Karpas-422 (cell line): ENCODE results near the gene TGM4. TPM values are rescaled to one million over a fixed set of nuclear protein-coding genes. Genes with fewer than 3 reads are reported as not detected.
"Not testable (repeated sequence)": the region's sequence is repeated elsewhere in the genome, so short reads cannot be mapped to it uniquely, and the experiment has no call there.

Source experiments
- DNase-seq: peaks from one replicate; pipeline ENCODE4 v3.0.0-alpha.2; 2015
- H2AFZ ChIP-seq: fragments of 200-600 bp; sonication (generic); 2 replicates; pipeline ENCODE4 v1.6.1; 2014; ENCODE audit warnings: antibody characterized with exemption, low read length, mixed read lengths
- H3K27ac ChIP-seq: fragments of 200-600 bp; sonication (generic); 2 replicates; pipeline ENCODE4 v1.5.1; 2014; ENCODE audit warnings: mild to moderate bottlenecking, low read length, moderate library complexity
- H3K27me3 ChIP-seq: fragments of 200-600 bp; sonication (generic); 2 replicates; pipeline ENCODE4 v1.6.1; 2014; ENCODE audit warnings: low read length, mixed read lengths
- H3K36me3 ChIP-seq: fragments of 200-600 bp; sonication (generic); 2 replicates; pipeline ENCODE4 v1.6.1; 2014; ENCODE audit warnings: low read length, mixed read lengths; ENCODE audit not compliant: insufficient read depth
- H3K4me1 ChIP-seq: fragments of 200-600 bp; sonication (generic); 2 replicates; pipeline ENCODE4 v1.6.1; 2014; ENCODE audit warnings: mild to moderate bottlenecking, low read length, mixed read lengths
- H3K4me2 ChIP-seq: fragments of 200-600 bp; sonication (generic); 2 replicates; pipeline ENCODE4 v1.6.1; 2014; ENCODE audit warnings: low read length, low read depth, mild to moderate bottlenecking; ENCODE audit not compliant: poor library complexity, severe bottlenecking
- H3K4me3 ChIP-seq: fragments of 200-600 bp; sonication (generic); 2 replicates; pipeline ENCODE4 v1.5.1; 2014; ENCODE audit warnings: mild to moderate bottlenecking, antibody characterized with exemption, low read length, mixed read lengths
- H3K79me2 ChIP-seq: fragments of 200-600 bp; sonication (generic); 2 replicates; pipeline ENCODE4 v1.6.1; 2014; ENCODE audit warnings: mild to moderate bottlenecking, low read length, mixed read lengths
- H3K9ac ChIP-seq: fragments of 200-600 bp; sonication (generic); 2 replicates; pipeline ENCODE4 v1.6.0; 2014; ENCODE audit warnings: low read length
- H3K9me2 ChIP-seq: fragments of 200-600 bp; sonication (generic), shearing (Covaris generic); replicated peaks from 2 replicates; pipeline ENCODE4 v1.6.0; 2014; ENCODE audit warnings: mild to moderate bottlenecking, low read length, moderate library complexity; ENCODE audit not compliant: insufficient read depth
- H3K9me3 ChIP-seq: fragments of 300-700, 200-600 bp; sonication (generic); 2 replicates; pipeline ENCODE4 v1.6.1; 2014; ENCODE audit warnings: low read length, mixed read lengths
- H4K20me1 ChIP-seq: fragments of 200-600 bp; sonication (generic); 2 replicates; pipeline ENCODE4 v1.6.1; 2014; ENCODE audit warnings: mild to moderate bottlenecking, antibody characterized with exemption, low read length, low read depth; ENCODE audit not compliant: insufficient read depth
- total RNA-seq: library from RNA; depleted of rRNA; stranded (reverse); fragments of >200 nt; shearing (Covaris generic); gene quantifications from 2 replicates; pipeline ENCODE4 v1.2.3, GENCODE V29; 2014; ENCODE audit warnings: low replicate concordance

Gene TGM4
- total RNA-seq, 1 experiment from 2014 or later = not detected

DNA sequence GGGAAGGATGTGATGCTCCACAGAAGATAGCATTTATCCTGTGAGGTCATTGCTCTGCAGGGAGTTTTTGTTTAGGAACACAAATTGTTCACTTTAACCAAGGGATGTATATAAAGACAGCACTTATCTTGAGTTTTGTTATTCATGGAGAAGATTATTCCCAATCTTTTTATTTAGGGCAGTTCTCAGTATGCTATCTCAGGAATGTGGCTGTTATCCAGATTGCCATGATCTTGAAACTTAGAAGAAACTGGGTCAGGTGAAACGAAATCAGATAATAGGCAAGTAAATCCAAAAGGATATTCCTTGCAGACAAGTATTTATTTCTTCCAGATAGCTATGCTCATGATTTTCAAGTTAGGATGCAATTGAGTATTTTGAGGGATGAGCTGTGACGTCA is 32.0 kb upstream of the TGM4 start:
- H3K9ac ChIP-seq = no peak overlapping the region

GRCh38 chr3:44845528-44846520 is 28.6 kb upstream of the TGM4 start:
- Histone ChIP-seq H3K27ac (no peak overlapping the region), H3K36me3 (peaks cover 61% of the 10 kb centered on the region), H4K20me1 (no peaks in the 10 kb centered on the region), H3K79me2 (no peaks in the 10 kb centered on the region), H3K4me1 (peaks cover 9% of the 10 kb centered on the region; the same call in 1 of the 2 replicates), H3K27me3 (no peaks in the 10 kb centered on the region), H3K9me2 (no peaks in the 10 kb centered on the region), H2AFZ (no peak overlapping the region), H3K4me3 (no peak overlapping the region), H3K4me2 (no peak overlapping the region), H3K9me3 (no peaks in the 10 kb centered on the region), H3K9ac (no peak overlapping the region)
- peak; percentile 25 for DNase-seq

More for the DNA sequence above, 32.0 kb upstream of the TGM4 start:
- no peak overlapping the region for H3K4me2 ChIP-seq
- H3K79me2 ChIP-seq = no peaks in the 10 kb centered on the region
- no peaks in the 10 kb centered on the region for H3K27me3 ChIP-seq
- H3K36me3 ChIP-seq = peaks cover 64% of the 10 kb centered on the region
- H3K9me2 ChIP-seq = no peaks in the 10 kb centered on the region
- no peak overlapping the region for H3K4me3 ChIP-seq
- no peak overlapping the region for H2AFZ ChIP-seq
- H3K4me1 ChIP-seq = no peaks in the 10 kb centered on the region
- DNase-seq = peak; percentile 16
- no peak overlapping the region for H3K27ac ChIP-seq
- no peaks in the 10 kb centered on the region for H3K9me3 ChIP-seq
- no peaks in the 10 kb centered on the region for H4K20me1 ChIP-seq

GRCh38 chr3:44848634-44849033 is 25.8 kb upstream of the TGM4 start:
- Histone ChIP-seq H3K27me3 (no peaks in the 10 kb centered on the region), H3K9me2 (no peaks in the 10 kb centered on the region), H3K79me2 (no peaks in the 10 kb centered on the region), H2AFZ (no peak overlapping the region), H3K4me1 (peaks cover 9% of the 10 kb centered on the region; the same call in 1 of the 2 replicates), H3K4me2 (no peak overlapping the region), H3K9ac (no peak overlapping the region), H3K9me3 (peaks cover 6% of the 10 kb centered on the region; the same call in 1 of the 2 replicates), H3K27ac (peak overlapping the region; percentile 46; the same call in 1 of the 2 replicates), H3K36me3 (peaks cover 70% of the 10 kb centered on the region), H3K4me3 (no peak overlapping the region), H4K20me1 (no peaks in the 10 kb centered on the region)
- no peak for DNase-seq

DNA sequence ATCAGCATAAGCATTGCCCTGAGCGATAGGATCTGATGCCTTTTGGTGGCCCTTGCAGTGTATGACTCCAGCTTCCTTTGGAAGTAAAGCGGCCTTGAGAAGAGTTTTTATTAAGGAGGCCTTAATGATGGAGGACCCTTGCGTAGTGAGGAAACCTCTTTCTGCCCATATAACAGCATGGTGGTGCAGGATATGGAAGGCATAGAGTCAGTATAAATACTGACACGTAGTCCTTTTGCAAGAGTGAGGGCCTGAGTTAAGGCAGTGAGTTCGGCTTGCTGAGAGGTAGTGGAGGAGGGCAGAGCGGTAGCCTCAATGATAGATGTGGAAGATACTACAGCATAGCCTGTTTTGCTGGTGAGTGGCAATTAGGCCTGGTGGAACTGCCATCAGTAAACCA is 17.7 kb upstream of the TGM4 start:
- not testable (repeated sequence) for H3K27ac ChIP-seq, H3K4me3 ChIP-seq, H3K79me2 ChIP-seq, H3K9me2 ChIP-seq, DNase-seq, H3K9me3 ChIP-seq, H4K20me1 ChIP-seq, H3K27me3 ChIP-seq, H3K4me2 ChIP-seq, H3K4me1 ChIP-seq, H2AFZ ChIP-seq, H3K9ac ChIP-seq
- H3K36me3 ChIP-seq = peaks cover 39% of the 10 kb centered on the region

DNA sequence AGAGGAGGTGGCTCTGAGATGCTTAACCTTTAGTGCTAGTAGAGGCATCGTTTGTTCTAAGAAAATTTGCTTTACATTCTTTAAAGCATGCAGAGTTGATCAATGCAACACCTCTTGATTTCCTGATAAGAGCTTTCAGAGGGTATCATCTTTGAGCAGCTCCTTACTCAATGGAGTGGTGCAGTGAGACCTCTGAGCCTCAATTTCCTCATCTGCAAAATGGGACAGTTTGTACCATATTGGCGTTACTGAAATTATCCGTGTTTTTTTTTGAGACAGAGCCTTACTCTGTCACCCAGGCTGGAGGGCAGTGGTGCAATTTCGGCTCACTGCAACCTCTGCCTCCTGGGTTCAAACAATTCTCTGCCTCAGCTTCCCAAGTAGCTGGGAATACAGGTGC is 14.3 kb upstream of the TGM4 start:
- H3K27me3 ChIP-seq = no peaks in the 10 kb centered on the region
- H3K27ac ChIP-seq = no peak overlapping the region
- H3K36me3 ChIP-seq = peaks cover 6% of the 10 kb centered on the region; the same call in 1 of the 2 replicates
- no peaks in the 10 kb centered on the region for H3K9me3 ChIP-seq
- H2AFZ ChIP-seq = no peak overlapping the region
- no peak for DNase-seq
- peaks cover 14% of the 10 kb centered on the region for H3K79me2 ChIP-seq
- H4K20me1 ChIP-seq = no peaks in the 10 kb centered on the region
- no peak overlapping the region for H3K4me2 ChIP-seq
- peaks cover 15% of the 10 kb centered on the region for H3K4me1 ChIP-seq
- H3K9me2 ChIP-seq = no peaks in the 10 kb centered on the region
- H3K9ac ChIP-seq = no peak overlapping the region
- H3K4me3 ChIP-seq = no peak overlapping the region

DNA sequence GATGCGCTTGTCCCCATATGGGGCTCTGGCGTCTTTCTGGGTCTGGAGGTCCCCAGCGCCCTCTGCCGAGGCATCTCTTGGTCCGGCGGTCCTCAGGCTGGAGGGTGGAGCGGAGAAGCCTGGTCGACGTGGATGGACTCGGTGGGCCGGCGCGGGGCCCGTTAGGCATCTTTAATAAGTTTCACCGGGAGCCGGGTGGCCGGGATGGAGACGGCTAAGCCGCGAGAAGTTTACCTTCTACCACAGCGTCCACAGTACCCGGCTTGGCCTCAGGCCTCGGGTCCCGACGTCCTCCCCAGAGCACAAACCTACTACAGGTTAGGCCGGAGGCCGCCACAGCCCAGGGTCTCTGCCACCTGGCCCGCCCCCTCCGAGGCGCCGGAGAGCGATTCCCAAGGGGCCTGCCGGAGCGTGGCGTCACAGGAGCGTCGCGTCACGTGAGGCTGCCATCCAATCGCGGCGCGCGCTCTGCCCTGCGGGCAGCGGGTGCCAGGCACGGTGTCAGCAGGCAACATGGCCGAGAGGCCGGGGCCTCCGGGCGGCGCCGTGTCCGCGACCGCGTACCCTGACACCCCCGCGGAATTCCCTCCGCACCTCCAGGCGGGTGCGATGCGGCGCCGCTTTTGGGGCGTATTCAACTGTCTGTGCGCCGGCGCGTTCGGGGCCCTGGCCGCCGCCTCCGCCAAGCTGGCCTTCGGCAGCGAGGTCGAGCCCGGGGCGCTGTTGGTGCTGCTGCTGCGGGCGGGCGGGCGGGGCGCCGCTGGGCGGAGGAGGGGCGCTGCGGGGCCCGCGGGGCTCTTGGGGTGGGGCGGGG is 12.8 kb upstream of the TGM4 start, which contains the start of gene TMEM42:
TSS of gene TMEM42 (plus strand) at position 501 of the 814 bp plus-strand sequence. CDS start at position 514, 13 bp downstream.
- peak within 1 kb of the TSS; percentile 68 for H3K4me3 ChIP-seq
- H3K36me3 ChIP-seq = no peaks in the 10 kb centered on the region
- peak within 1 kb of the TSS; percentile 83 for H3K4me2 ChIP-seq
- peak within 1 kb of the TSS; percentile 71 for H3K9ac ChIP-seq
- no peaks in the 10 kb centered on the region for H3K9me3 ChIP-seq
- H2AFZ ChIP-seq = peak within 1 kb of the TSS; percentile 75; the same call in 1 of the 2 replicates
- peak within 1 kb of the TSS; percentile 56; the same call in 1 of the 2 replicates for H3K27ac ChIP-seq
- peak; percentile 97 for DNase-seq
- H3K9me2 ChIP-seq = no peaks in the 10 kb centered on the region
- peaks cover 14% of the 10 kb centered on the region for H3K79me2 ChIP-seq
- H3K27me3 ChIP-seq = no peaks in the 10 kb centered on the region
- H4K20me1 ChIP-seq = no peaks in the 10 kb centered on the region
- H3K4me1 ChIP-seq = peaks cover 15% of the 10 kb centered on the region

DNA sequence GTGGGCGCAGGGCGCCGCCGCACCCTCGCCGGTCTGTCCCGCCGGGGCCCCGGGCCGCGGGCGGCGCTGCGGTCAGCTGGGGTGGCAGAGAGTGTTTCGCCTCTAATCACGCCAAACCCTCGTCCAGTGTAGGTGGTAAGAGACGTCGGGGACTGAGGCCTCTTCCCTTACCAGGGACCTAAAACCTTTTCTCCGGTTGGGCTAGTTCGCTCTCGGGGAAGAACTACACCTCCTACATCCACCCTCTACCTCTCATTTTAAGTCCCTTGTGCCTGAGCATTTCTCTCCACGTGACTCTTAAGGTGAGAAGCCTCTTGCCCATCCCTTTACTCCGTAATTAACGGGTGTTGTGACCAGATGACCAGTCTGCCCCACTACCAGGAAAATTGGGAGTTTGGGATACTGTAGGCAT is 12.2 kb upstream of the TGM4 start:
- peak; percentile 75 for DNase-seq
- peaks cover 15% of the 10 kb centered on the region for H3K4me1 ChIP-seq
- H3K4me3 ChIP-seq = peak overlapping the region; percentile 67
- peak overlapping the region; percentile 0; the same call in 1 of the 2 replicates for H3K27ac ChIP-seq
- no peaks in the 10 kb centered on the region for H3K36me3 ChIP-seq
- no peaks in the 10 kb centered on the region for H3K9me2 ChIP-seq
- peak overlapping the region; percentile 71 for H3K9ac ChIP-seq
- peaks cover 14% of the 10 kb centered on the region for H3K79me2 ChIP-seq
- no peaks in the 10 kb centered on the region for H3K9me3 ChIP-seq
- H4K20me1 ChIP-seq = no peaks in the 10 kb centered on the region
- no peaks in the 10 kb centered on the region for H3K27me3 ChIP-seq
- peak overlapping the region; percentile 69 for H3K4me2 ChIP-seq
- H2AFZ ChIP-seq = no peak overlapping the region
